Activated T-cell treated with anti-CD3 and anti-CD28 coated beads, Interleukin-2, amount 50 U/mL, for 1 hour (primary cell): ENCODE results near the gene BSG.

Experiments
- DNase-seq: peaks from one replicate; pipeline ENCODE4 v3.0.0-alpha.2; 2020

The BSG gene

DNA sequence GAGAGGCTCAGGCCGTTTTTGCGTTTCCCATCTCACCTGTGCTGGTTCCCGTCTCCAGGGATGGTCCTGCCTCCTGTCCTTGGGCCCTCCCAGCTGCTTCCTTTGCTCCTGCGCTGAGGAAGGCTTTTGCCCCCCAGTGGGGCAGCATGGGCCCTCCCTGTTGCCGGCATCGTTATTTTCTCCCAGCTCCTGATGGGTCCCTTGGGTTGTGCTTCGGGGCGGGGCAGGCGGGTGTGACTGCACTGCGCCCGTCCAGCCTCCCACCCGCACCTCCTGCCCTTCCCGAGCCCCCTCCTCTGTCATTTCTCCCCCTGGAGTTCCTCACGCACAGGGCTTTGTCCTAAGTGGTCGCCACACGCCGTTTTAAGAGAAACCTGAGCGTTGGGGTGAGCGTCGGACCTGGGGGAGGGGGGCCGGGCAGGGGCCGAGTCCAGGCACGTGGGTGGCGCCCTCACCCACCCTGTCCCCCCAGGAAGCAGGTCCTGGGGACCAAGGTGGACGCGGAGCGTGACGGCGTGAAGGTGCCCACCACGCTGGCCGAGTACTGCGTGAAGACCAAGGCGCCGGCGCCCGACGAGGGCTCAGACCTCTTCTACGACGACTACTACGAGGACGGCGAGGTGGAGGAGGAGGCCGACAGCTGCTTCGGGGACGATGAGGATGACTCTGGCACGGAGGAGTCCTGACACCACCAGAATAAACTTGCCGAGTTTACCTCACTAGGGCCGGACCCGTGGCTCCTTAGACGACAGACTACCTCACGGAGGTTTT is 31.3 kb upstream of the BSG start:
- DNase-seq = no peak

DNA sequence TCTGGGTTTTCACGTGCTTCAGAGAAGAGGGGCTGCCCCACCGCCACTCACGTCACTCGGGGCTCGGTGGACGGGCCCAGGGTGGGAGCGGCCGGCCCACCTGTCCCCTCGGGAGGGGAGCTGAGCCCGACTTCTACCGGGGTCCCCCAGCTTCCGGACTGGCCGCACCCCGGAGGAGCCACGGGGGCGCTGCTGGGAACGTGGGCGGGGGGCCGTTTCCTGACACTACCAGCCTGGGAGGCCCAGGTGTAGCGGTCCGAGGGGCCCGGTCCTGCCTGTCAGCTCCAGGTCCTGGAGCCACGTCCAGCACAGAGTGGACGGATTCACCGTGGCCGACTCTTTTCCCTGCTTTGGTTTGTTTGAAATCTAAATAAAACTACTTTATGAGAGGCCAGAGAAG is 30.7 kb upstream of the BSG start:
- DNase-seq = no peak

DNA sequence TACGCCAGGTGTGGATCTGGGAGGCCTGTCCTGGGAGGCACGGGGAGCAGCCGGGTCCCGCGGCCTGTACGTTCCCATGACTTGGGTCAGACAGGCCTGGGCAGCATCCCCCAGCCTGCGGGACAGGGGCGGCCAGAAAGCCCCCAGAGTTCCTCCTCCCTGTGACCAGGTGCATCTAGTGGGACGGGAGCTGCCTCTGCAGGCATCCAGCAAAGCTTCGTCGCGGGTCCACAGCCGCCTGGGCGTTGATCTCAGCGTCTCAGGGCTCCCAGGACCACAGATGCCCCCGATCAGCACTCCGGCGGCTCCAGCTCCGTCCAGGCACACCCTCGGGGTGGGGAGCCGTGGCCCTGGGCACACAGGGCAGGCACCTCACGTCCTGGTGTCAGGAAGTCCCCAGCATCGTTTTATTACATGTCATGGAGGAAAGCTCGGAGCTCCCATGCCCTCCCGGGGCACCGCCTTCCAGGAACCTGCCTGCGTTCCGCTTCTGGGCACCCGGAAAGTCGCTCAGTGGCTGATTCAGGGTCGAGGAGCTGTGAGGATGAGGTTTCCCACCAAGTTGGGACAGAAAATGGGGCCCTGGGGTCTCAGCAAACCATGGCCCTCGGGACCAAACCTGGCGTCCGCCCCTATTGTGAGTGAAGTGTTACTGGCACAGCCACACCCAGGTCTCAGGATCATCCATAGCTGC is 30.1 kb upstream of the BSG start:
- no peak for DNase-seq

DNA sequence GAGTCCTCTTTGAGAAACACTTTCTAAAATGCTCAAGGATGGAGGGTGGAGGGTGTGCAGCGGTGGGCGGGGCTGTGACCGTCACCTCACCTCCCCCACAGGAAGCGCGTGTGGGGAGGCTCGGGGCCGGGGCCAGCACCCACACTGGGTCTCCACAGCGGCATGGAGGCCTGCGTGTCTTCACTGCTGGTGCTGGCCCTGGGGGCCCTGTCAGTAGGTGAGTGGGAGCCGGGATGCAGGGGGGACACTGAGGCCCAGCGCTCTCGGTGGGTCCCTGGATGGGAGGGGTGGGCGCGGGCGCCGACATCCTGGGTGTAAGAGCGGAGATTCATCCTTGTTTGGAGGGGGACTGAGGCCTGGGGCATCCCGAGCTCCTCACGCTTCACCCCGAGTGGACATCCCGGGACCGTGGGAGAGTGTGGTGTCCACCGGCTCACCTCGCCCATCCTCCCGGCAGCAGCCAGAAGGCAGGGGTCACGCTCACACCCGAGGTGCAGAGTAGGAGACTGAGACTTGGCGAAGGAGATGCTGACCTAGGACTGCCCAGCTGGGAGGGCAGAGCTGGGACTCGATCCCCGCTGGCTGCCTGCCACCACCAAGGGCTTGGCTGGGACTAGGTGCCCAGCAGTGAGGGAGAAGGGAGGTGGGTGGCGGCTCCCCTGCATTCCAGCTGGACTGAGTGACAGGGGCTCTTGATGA is 28.3 kb upstream of the BSG start, which contains the start of gene GZMM:
TSS of gene GZMM (plus strand) at position 144 of the 699 bp plus-strand sequence. CDS start at position 163, 19 bp downstream.
- peak; percentile 79 for DNase-seq

DNA sequence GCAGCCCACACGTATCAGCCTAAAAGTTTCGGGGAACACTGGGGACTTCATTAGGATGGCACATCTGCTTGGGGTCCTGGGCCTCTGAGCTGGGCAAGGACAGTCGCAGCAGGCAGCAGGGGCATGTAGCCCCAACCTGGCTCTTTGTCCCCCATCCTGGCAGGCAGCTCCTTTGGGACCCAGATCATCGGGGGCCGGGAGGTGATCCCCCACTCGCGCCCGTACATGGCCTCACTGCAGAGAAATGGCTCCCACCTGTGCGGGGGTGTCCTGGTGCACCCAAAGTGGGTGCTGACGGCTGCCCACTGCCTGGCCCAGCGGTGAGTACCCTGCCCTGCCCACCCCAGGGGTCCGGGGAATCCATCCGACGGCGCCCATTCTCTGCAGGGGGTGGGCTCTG is 25.3 kb upstream of the BSG start:
- DNase-seq = no peak

DNA sequence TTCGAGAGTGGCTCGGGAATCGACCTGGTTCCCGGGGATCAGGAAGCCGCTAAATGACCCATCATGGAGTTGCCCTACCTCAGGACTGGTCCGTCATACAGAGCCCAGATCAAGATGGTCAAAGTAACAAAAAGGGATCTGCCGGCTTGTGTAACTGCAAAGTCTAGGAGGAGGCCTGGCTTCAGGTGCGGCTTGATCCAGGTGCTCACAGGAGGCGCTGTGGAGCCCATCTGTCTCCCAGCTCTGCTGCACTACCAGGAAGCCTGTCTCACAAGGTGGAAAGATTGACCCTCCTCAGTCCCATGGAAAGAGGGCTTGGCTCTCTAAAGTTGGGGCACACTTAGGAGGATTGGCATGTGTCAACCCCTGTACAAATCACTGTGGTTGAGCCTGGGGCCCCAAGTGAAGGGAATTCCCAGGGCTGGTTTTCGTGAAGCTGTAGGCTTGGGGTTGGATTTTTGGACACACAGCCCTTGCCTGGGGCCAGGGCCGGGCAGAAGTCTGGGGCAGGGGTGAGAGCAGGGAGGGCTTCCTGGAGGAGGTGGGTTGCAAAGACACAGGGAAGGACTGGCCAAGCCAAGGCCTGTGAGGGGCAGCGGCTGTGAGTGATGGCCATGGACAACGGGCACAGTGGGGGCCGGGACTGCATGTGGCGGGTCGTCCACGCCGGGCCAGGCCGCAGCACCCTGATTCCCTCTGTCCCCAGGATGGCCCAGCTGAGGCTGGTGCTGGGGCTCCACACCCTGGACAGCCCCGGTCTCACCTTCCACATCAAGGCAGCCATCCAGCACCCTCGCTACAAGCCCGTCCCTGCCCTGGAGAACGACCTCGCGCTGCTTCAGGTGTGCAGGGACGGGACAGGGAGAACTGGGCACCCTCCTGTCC is 24.3 kb upstream of the BSG start:
- DNase-seq = no peak

DNA sequence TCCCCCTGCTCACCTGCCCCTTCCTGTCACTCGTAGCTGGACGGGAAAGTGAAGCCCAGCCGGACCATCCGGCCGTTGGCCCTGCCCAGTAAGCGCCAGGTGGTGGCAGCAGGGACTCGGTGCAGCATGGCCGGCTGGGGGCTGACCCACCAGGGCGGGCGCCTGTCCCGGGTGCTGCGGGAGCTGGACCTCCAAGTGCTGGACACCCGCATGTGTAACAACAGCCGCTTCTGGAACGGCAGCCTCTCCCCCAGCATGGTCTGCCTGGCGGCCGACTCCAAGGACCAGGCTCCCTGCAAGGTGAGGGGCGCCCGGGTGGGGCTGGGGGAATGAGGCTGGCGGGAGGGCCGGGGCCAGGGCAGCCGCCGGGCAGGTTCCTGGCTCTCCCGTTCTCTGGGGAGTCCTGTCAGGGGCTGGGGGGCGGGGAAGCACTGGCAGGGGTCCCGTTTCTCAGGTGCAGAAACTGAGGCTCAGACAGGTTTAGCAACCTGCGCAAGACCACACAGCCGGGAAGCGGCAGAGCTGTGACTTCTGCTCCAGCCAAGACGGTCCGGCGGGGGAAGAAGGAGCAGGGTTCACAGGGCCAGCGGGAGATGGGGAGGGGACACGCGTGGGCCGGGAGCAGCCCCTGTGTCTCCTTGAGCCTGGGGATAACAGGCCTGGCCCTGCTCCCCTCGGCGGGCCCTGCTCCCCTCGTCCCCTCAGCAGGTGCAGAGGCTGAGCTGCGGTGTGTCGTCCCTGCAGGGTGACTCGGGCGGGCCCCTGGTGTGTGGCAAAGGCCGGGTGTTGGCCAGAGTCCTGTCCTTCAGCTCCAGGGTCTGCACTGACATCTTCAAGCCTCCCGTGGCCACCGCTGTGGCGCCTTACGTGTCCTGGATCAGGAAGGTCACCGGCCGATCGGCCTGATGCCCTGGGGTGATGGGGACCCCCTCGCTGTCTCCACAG is 23.2 kb upstream of the BSG start:
- DNase-seq = no peak

DNA sequence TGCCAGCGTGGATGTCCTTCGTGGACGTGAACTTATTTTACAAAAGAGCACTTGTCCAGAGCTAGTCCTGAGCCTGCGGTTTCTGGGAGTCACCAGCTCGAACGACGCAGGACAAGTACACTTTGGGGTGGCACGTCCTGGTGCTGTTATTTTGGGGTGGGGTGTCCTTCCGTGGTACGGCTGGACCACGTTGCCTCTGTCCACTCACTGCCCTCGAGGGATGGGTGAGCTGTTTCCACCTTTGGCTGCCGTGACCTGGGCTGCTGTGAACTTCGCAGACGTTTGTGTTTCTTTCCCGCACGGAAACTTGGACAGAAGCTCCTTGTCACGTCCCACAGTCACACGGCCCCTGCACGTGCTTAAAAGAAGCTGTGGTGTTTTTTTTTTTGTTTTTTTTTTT is 17.6 kb upstream of the BSG start:
- no peak for DNase-seq

DNA sequence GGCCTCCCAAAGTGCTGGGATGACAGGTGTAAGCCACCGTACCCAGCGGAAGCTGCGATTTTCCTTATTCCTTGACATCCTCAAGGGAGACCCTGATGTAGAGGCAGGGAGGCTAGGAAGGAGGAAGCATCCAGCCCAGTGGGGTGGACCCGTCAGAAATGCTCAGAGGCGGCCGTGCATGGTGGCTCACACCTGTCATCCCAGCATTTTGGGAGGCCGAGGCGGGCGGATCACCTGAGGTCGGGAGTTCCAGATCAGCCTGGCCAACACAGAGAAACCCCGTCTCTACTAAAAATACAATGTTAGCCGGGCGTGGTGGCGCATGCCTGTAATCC is 17.0 kb upstream of the BSG start:
- no peak for DNase-seq

DNA sequence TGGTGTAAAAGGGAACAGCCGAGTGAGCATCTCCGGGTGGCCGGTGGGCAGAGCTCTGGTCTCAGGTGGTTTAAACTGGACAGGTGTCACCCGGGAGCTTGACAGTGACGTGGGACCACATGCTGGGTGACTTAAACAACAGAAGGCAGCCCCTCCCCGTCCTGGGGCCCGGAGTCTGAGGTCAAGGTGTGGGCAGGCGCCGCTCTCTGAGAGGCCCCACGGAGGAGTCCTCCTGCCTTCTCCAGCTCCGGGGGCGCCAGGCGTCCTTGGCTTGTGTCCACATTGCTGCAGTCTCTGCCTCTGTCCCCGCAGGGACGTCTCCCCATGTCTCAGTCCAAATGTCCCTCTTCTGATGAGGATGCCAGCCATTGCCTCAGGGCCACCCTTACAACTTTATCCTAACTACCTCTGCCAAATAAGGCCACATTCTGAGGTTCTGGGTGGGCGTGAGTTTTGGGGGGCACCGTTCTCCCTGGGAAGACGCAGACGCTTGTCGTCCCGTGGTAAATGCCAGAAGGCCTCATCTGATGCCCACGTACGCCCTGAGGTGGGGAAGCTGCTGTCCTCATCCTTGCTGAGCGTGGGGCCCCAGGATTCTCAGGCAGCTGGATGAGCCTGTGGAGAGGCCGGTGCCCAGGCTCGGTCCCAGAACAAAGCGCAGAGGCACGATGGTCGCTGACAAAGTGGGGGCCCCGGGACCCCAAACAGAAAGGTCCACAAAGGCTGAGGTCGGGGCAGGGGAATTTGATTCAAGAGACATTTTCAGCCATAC is 15.6 kb upstream of the BSG start:
- no peak for DNase-seq

DNA sequence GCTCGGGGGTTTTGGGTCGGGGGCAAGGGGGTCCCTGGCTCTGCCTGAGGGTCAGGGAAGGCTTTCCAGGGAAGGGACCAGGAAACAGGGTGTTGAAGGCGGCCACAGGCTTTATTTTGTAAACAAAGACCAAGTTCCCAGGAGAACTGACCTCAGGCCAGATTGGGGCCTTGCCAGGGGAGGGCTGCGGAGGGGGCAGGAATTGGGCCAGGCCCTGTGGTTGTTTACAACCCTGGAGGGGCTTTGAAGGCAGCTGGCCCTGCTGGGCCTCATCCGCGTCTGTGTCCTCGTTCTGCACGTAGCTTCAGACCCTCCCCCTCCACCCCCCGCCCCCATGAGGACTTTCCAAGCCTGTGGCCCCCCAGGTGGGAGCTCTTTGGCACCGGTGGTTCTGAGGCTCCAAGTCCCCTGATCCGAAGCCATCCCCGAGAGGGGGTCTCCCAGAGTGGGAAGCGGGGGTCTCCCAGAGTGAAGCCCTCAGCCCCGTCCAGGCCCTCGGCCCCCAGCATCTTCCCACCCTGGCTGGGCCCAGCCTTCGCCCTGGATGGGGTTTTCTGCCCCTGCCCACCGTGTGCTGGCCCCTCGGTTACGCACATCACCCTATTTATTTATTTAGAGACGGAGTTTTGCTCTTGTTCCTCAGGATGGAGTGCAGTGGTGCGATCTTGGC is 13.5 kb upstream of the BSG start:
- no peak for DNase-seq

DNA sequence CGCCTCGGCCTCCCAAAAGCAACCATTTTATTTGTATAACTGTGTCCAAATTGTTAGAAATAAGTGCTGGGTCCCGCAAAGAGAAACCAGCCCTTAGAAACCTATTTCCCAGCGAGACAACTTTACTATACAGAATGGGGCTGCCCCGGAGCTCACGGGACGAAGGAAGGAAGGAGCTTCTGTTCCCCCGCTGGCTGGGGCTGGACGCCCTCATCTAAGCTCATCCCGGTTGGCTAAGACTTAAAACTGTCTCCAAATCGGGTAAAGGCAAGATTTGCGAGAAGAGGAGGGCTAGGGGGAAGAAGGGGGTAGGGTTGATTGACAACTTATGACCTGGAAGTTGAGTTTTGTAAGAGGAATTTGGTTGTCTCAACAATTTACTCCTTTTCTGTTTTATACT is 12.3 kb upstream of the BSG start:
- no peak for DNase-seq

DNA sequence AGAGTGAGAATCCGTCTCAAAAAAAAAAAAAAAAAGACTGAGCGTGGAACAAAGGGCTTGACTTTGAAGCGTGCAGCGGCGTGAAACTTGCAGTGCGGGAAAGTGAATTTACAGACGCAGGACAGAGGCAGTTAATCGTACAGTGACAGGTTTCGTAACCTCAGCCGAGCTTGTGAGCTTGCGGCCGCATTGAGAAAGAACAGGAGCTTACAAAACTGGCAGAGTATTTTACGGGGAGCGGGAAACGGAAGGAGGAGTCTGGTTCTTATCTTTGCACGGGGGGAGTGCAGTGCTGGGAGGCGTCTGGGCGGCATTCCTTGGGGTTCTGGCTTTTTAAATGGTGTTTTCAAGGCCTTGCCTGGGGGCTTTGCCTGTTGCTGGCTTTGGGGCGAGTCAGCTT is 6.0 kb upstream of the BSG start:
- no peak for DNase-seq

DNA sequence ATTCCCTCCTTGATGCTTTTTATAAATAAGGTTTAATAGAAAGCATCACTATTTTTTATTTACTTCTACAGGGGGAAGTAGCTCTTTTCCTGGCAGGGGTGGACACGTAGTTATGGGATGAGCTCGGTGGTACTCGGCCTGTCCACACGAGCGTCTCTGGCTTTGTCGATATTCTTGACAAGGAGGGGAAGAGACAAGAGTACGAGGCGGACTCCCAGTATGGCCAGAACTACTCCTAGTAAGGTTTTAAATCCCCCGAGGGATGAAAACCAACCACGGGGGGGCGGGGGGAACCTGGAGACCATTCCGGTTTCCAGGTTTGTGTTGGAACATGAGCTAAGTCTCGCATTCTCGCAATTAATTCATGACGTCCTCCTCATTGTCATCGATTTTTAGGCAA is 5.6 kb upstream of the BSG start:
- no peak for DNase-seq

DNA sequence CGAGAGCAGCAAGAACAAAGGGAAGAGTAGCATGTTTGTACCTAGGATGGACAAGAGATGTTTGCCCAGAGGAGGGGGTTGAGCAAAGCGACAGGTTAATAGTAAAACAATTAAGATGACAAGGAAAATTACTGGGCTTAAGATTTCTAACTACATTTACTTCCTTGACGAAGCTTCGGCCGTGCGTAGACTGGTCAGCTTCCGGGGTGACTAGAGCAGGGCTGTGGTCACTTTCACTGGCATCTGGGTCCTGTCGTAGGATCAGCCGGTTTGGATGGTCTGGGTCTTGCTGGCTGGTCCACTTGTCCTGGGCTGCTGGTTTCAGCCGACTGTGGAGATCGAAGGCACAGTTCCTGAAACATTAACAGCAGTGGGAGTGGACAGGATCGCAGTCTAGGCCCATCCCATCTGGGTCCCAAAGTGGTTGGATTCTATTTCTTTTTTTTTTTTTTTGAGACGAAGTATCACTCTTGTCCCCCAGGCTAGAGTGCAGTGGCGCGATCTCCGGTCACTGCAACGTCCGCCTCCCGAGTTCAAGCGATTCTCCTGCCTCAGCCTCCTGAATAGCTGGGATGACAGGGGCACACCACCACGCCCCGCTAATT is 5.0 kb upstream of the BSG start:
- DNase-seq = no peak

DNA sequence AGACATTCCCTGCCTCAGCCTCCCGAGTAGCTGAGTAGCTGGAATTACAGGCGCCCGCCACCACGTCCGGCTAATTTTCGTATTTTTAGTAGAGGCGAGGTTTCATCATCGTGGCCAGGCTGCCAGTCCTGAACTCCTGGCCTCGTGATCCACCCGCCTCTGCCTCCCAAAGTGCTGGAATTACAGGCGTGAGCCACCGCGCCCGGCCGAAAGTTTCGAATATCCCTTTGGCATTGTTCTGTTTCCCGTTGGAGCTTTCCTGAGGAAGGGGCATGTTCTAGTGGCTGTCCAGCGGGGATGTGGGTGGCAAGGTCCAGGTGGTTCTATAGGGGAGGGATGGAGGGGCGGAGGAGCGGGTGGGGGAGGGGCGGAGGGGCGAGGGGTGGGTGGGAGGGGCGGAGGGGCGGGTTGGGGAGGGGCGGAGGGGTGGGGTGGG is 2.1 kb upstream of the BSG start:
- DNase-seq = peak; percentile 20

DNA sequence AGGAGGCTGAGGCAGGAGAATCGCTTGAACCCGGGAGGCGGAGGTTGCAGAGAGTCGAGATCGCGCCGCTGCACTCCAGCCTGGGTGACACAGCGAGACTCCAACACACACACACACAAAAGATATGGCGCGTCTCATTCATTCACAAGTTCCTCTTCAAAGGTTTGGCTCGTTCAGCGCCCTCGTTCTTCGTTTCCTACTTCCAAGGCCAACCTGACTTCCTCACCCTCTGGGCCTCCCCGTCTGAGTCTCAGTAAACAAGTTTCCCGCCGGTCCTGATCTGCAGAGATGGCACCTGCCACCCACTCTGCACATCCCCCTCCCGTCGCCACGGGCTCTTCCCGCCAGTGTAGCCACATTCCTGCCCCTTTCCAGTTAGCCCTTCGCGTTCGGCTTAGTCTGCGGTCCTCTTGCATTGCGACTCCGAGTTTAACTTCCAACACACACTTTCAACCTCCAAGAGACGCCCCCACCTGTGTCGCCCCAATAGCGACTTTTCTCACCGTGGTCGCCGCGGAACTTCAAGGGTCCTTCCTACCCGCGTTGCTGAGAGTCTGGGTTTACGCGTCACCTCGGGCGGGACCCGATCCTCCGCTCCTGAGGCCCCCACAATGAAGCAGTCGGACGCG is 1.3 kb upstream of the BSG start:
- peak; percentile 52 for DNase-seq

DNA sequence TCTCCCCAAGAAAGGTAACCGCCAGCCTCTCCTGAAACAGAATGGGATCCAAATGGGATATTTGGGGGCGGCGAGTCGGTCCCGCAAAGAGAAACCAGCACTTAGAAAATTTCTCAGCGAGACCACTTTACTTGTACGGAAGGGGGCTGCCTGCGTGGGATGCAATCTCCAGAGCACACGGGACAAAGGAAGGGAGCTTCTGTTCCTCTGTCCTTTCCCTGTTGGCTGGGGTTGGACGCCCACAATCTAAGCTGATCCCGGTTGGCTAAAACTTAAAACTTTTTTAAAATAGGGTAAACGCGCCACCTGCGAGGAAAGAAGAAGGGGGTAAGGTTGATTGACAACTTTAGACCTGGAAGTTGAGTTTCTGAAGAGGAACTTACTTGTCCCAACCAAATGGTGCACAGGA is 826 bp upstream of the BSG start:
- DNase-seq = no peak

DNA sequence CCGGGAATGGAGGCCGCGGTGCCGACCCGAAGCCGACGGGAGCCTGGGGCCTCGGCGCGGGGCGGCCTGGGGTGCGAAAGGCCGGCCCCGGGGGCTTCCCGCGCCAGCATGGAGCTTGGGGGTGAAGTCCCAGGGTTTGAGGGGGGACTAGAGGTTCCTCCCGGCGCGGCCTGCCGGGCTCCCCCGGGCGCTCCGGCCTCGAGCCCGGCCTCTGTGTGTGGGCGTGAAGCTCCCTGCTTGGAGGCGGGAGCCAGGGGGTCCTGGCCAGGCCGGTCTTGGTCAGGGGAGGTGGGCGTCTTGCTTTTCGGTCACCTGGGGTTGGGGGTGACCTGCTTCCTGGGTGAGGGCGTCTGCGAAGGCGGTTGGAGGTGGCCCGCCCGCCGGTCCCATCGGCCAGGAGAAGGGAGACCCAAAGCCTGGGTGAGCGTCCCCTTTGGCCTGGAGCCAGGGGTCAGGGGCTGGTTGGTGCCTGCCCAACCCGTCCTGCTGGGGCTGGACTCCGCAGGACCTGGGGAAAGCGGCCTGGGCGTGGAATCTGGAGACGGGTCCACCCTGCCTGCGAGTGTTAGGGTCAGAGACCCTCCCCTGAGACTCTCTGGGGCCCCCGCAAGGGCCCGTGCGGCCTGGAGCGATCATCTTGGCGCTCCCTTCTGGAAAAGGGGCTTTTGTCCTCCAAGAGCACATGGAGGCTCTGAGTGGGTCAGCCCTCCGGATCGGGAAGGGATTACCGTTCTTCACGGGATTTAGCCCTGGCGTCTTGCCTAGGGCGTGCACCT is 535 bp downstream of the BSG start:
- DNase-seq = no peak
